Trophoblast cell (in vitro differentiated cells and primary cell): ENCODE results near the gene ENDOU.

ENCODE experiments used
- DNase-seq, 2 donors: peaks; one replicate each; pipeline ENCODE4 v3.0.0-alpha.2; 2016
- H2AFZ ChIP-seq: 2 replicates; pipeline ENCODE4 v1.6.1; 2013; ENCODE audit warnings: low read length, moderate library complexity, mild to moderate bottlenecking; ENCODE audit not compliant: insufficient read depth, poor library complexity
- H2AK5ac ChIP-seq: 2 replicates; pipeline ENCODE4 v1.6.1; 2013; ENCODE audit warnings: mild to moderate bottlenecking, low read length
- H2BK120ac ChIP-seq: 2 replicates; pipeline ENCODE4 v1.6.1; 2013; ENCODE audit warnings: low read length, mild to moderate bottlenecking, moderate library complexity; ENCODE audit not compliant: insufficient read depth, poor library complexity
- H2BK12ac ChIP-seq: 2 replicates; pipeline ENCODE4 v1.6.1; 2013; ENCODE audit warnings: mild to moderate bottlenecking, low read length, moderate library complexity
- H2BK5ac ChIP-seq: 2 replicates; pipeline ENCODE4 v1.6.1; 2013; ENCODE audit warnings: low read length, low read depth, moderate library complexity, mild to moderate bottlenecking; ENCODE audit not compliant: poor library complexity
- H3K14ac ChIP-seq: 2 replicates; pipeline ENCODE4 v1.6.1; 2013; ENCODE audit warnings: mild to moderate bottlenecking, low read length
- H3K18ac ChIP-seq: 2 replicates; pipeline ENCODE4 v1.6.1; 2013; ENCODE audit warnings: mild to moderate bottlenecking, low read length
- H3K23ac ChIP-seq: 2 replicates; pipeline ENCODE4 v1.6.1; 2013; ENCODE audit warnings: low read length
- H3K27ac ChIP-seq: 2 replicates; pipeline ENCODE4 v1.5.1; 2013; ENCODE audit warnings: low read depth, mild to moderate bottlenecking, inconsistent platforms, low read length, moderate library complexity
- H3K27me3 ChIP-seq: 2 replicates; pipeline ENCODE4 v1.6.1; 2013; ENCODE audit warnings: inconsistent platforms, mild to moderate bottlenecking, low read length, moderate library complexity; ENCODE audit not compliant: insufficient read depth
- H3K36me3 ChIP-seq, 2 experiments: 1 replicate in 1 of 2; 2 replicates in 1 of 2; pipeline ENCODE4 v1.6.1; 2013; ENCODE audit warnings: low read length in 2 of 2, mild to moderate bottlenecking in 2 of 2, moderate library complexity in 1 of 2; ENCODE audit not compliant: insufficient read depth in 2 of 2, control insufficient read depth in 1 of 2
- H3K4ac ChIP-seq: 2 replicates; pipeline ENCODE4 v1.6.1; 2013; ENCODE audit warnings: low read depth, mild to moderate bottlenecking, low read length, moderate library complexity
- H3K4me1 ChIP-seq, 2 experiments: 1 replicate in 1 of 2; 2 replicates in 1 of 2; pipeline ENCODE4 v1.6.1; 2013; ENCODE audit warnings: low read length in 2 of 2, mild to moderate bottlenecking in 2 of 2, moderate library complexity in 1 of 2; ENCODE audit not compliant: insufficient read depth in 2 of 2, control insufficient read depth in 1 of 2
- H3K4me2 ChIP-seq: 2 replicates; pipeline ENCODE4 v1.6.1; 2013; ENCODE audit warnings: inconsistent platforms, mild to moderate bottlenecking, low read length, moderate library complexity
- H3K4me3 ChIP-seq: 2 replicates; pipeline ENCODE4 v1.5.1; 2013; ENCODE audit warnings: mild to moderate bottlenecking, low read depth, low read length, inconsistent platforms
- H3K79me1 ChIP-seq: one replicate; pipeline ENCODE4 v1.6.1; 2013; ENCODE audit warnings: low read length
- H3K79me2 ChIP-seq: 2 replicates; pipeline ENCODE4 v1.6.1; 2013; ENCODE audit warnings: low read length, mild to moderate bottlenecking; ENCODE audit not compliant: control insufficient read depth, insufficient read depth, poor library complexity
- H3K9ac ChIP-seq: 2 replicates; pipeline ENCODE4 v1.6.1; 2013; ENCODE audit warnings: mild to moderate bottlenecking, low read length
- H3K9me3 ChIP-seq: 2 replicates; pipeline ENCODE4 v1.6.1; 2013; ENCODE audit warnings: low read depth, mild to moderate bottlenecking, control low read depth, inconsistent platforms, low read length; ENCODE audit not compliant: insufficient read depth
- H4K12ac ChIP-seq: 2 replicates; pipeline ENCODE4 v1.6.1; 2013; ENCODE audit warnings: low read depth, mild to moderate bottlenecking, low read length, moderate library complexity
- H4K8ac ChIP-seq: 2 replicates; pipeline ENCODE4 v1.6.1; 2013; ENCODE audit warnings: low read depth, mild to moderate bottlenecking, low read length, moderate library complexity
- H4K91ac ChIP-seq: one replicate; pipeline ENCODE4 v1.6.1; 2013; ENCODE audit warnings: low read depth, mild to moderate bottlenecking, low read length, moderate library complexity
- WGBS: extraction: QIAGEN DNeasy Blood & Tissue Kit; methylation state at CpG from one replicate; pipeline ENCODE4 v1.1.7; 2013; ENCODE audit warnings: missing lambda C conversion rate; ENCODE audit not compliant: insufficient read length, insufficient coverage; ENCODE audit errors: extremely low coverage; 5-methylcytosine and 5-hydroxymethylcytosine counted together

The ENDOU gene

DNA sequence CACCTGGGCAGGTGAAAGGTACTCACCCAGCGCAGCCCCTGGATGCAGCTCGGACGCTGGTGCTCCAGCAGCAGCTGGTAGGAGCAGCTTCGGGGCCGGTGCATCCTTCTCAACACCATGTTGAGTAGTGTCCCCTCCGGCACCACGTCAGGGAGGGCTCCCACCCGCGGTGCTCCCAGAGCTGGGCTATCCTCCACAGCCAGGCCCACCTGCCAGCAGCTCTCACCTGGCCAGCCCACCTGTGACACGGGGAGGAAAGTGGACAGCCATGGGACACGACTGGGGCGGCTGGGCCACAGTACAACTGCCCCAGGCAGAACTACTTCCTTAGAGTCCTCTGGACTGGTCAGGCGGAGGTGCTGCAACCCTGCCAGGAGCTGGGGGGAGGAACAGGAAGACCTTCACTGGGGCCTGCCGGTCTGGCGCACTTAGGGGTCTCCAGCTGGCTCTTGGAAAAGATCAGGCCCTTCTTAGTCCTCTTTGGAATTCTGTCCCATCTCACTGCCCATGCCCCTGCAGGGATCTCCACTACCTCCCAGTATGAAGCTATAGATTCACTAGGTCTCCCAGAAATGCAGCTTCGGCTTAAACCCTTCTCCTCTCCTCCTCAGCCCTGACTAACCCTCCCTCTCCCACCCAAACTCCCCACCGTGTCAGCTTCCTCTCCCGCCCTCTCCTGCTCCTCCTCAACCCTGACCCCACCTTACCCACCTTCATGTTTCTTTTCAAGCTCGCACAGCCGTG lies 32.7 kb upstream of the ENDOU start:
- no peaks in the 10 kb centered on the region for H3K9me3 ChIP-seq
- peak overlapping the region; percentile 56 for H3K4me2 ChIP-seq
- H3K79me2 ChIP-seq: no peaks in the 10 kb centered on the region
- no peak overlapping the region for H2BK5ac ChIP-seq
- no CpG with 5 or more reads among the region's 20 CpGs for WGBS
- no peak overlapping the region for H3K27ac ChIP-seq
- no peak overlapping the region for H3K23ac ChIP-seq
- peak overlapping the region; percentile 33 for H2AFZ ChIP-seq
- no peak overlapping the region for H4K12ac ChIP-seq
- H3K4me1 ChIP-seq: peaks cover 47 to 52% of the 10 kb centered on the region in 2 experiments
- H3K14ac ChIP-seq: peak overlapping the region; percentile 20
- no peaks in the 10 kb centered on the region for H3K27me3 ChIP-seq
- H2AK5ac ChIP-seq: peak overlapping the region; percentile 55
- H4K8ac ChIP-seq: peak overlapping the region; percentile 23
- no peak overlapping the region for H3K4me3 ChIP-seq
- peaks cover 17% of the 10 kb centered on the region for H3K79me1 ChIP-seq
- H3K9ac ChIP-seq: no peak overlapping the region
- no peaks in the 10 kb centered on the region for H3K36me3 ChIP-seq
- peak overlapping the region; percentile 42 for H2BK12ac ChIP-seq
- H2BK120ac ChIP-seq: peak overlapping the region; percentile 12
- H4K91ac ChIP-seq: peak overlapping the region; percentile 73
- H3K18ac ChIP-seq: peak overlapping the region; percentile 12
- H3K4ac ChIP-seq: no peak overlapping the region
- peak; percentile 23 to 37 for DNase-seq

DNA sequence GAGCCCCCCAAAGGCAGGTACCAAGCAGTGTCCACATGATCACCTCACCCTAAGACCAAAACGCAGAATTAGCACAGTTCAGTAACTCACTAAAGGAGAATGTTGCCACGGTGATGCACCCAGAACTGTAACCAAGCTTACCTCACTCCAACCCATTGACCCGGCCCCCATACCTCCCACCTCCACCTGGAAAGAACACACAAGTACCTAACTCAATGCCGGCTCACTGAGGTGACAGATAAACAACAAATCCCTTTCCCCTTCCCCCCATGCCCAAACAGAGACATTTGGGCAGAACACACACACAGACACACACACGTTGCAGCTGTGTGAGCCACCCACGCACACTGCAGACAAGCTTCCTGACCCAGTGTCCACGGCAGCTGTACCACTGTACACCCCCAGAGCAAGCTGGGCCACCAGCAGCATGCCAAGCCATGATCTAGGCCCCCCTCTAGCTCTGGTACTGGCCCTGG lies 32.1 kb upstream of the ENDOU start:
- peaks cover 17% of the 10 kb centered on the region for H3K79me1 ChIP-seq
- no peak overlapping the region for H2BK5ac ChIP-seq
- H3K9me3 ChIP-seq: no peaks in the 10 kb centered on the region
- H3K36me3 ChIP-seq: no peaks in the 10 kb centered on the region
- H2AK5ac ChIP-seq: peak overlapping the region; percentile 55
- no peaks in the 10 kb centered on the region for H3K79me2 ChIP-seq
- no peak overlapping the region for H3K9ac ChIP-seq
- no CpG with 5 or more reads among the region's 7 CpGs for WGBS
- peaks cover 47 to 52% of the 10 kb centered on the region in 2 experiments for H3K4me1 ChIP-seq
- no peak overlapping the region for H3K23ac ChIP-seq
- peak overlapping the region; percentile 38 for H2BK12ac ChIP-seq
- no peaks in the 10 kb centered on the region for H3K27me3 ChIP-seq
- no peak overlapping the region for H3K4ac ChIP-seq
- no peak for DNase-seq
- H3K18ac ChIP-seq: peak overlapping the region; percentile 12
- no peak overlapping the region for H4K8ac ChIP-seq
- peak overlapping the region; percentile 20 for H3K14ac ChIP-seq
- H4K91ac ChIP-seq: no peak overlapping the region
- no peak overlapping the region for H2BK120ac ChIP-seq
- no peak overlapping the region for H2AFZ ChIP-seq
- H4K12ac ChIP-seq: no peak overlapping the region
- H3K27ac ChIP-seq: no peak overlapping the region
- H3K4me2 ChIP-seq: no peak overlapping the region
- H3K4me3 ChIP-seq: no peak overlapping the region

DNA sequence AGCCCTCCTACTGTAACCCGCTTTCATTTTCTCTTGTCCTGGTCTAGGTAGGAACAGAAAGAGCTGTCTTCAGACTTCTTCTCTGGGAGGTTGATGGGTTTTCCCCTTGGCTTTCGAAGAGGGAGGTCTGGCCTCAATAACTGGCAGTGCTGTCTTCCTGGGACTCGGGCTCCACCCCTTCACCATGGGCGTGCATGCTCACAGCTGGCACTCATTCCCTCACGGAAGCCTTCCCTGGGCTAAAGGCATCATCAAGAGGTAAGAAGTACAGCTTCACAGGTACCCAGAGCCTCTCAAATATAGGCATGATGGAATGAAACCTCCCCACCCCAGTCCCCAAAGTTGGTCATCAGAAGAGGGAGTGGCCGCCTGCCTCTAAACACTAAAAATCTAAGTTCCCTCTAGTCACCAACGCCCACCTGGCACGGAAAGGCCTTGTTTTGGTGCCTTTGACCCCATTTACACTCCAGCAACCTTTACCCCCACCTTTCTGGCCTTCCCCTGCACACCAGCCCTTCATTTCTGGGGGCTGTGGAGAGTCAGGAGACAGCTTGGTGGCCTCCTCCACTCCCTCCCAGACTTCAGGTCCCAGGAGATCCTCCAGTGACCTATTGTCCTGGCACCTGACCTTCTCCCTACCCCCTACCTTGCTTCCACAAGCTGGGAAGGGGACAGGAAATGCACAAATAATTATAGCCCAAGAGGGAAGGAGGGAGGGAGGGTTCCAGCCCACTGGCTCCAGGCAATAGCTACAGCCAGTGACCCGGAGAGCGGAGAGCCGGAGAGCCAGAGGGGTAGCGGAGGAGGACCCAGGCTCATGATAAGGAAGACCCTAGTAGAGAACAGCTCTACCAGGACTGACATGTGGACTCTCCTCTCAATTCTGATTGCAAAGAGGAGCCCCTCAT lies 30.6 kb upstream of the ENDOU start:
- H4K8ac ChIP-seq: no peak overlapping the region
- H3K23ac ChIP-seq: no peak overlapping the region
- H2BK12ac ChIP-seq: no peak overlapping the region
- H2AK5ac ChIP-seq: no peak overlapping the region
- no peak overlapping the region for H3K18ac ChIP-seq
- peak overlapping the region; percentile 3 for H3K27ac ChIP-seq
- no peaks in the 10 kb centered on the region for H3K79me2 ChIP-seq
- H4K91ac ChIP-seq: peak overlapping the region; percentile 4
- H3K4me1 ChIP-seq: peaks cover 47 to 52% of the 10 kb centered on the region in 2 experiments
- H3K4me3 ChIP-seq: no peak overlapping the region
- no peak overlapping the region for H4K12ac ChIP-seq
- no peak overlapping the region for H2BK120ac ChIP-seq
- H3K9ac ChIP-seq: no peak overlapping the region
- H3K36me3 ChIP-seq: no peaks in the 10 kb centered on the region
- no peaks in the 10 kb centered on the region for H3K27me3 ChIP-seq
- peaks cover 17% of the 10 kb centered on the region for H3K79me1 ChIP-seq
- WGBS: no CpG with 5 or more reads among the region's 12 CpGs
- no peak overlapping the region for H3K4ac ChIP-seq
- no peak overlapping the region for H2AFZ ChIP-seq
- no peak overlapping the region for H2BK5ac ChIP-seq
- DNase-seq: peak in 1 of 2 donors; percentile 32
- no peak overlapping the region for H3K4me2 ChIP-seq
- no peaks in the 10 kb centered on the region for H3K9me3 ChIP-seq
- H3K14ac ChIP-seq: no peak overlapping the region

DNA sequence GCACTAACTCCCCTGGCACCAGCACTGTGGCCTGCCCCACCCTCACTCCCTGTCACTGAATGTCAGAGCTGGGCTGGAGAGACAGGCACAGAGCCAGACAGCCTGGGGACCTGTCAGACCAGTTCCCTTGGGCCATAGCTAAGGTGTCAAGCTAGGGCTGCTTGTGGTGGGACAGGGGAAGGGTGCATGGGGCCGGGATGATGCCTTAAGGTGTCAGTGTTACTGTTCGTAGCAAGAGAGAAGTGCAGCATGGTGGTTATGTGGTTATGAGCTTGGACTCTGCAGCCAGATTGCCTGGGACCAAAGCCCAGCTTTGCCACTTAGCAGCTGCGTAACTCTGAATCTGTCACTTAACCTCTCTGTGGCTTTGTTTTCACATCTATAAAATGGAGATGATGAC lies 29.6 kb upstream of the ENDOU start:
- H4K91ac ChIP-seq: peak overlapping the region; percentile 30
- H3K9me3 ChIP-seq: peaks cover 1% of the 10 kb centered on the region
- H3K4me1 ChIP-seq: peaks cover 47 to 52% of the 10 kb centered on the region in 2 experiments
- H3K79me2 ChIP-seq: no peaks in the 10 kb centered on the region
- peak overlapping the region; percentile 48 for H2AFZ ChIP-seq
- H3K36me3 ChIP-seq: no peaks in the 10 kb centered on the region
- H3K23ac ChIP-seq: no peak overlapping the region
- H2AK5ac ChIP-seq: peak overlapping the region; percentile 60
- no peak overlapping the region for H2BK120ac ChIP-seq
- H3K14ac ChIP-seq: peak overlapping the region; percentile 33
- H3K27ac ChIP-seq: no peak overlapping the region
- WGBS: no CpG with 5 or more reads among the region's 3 CpGs
- DNase-seq: peak; percentile 80 to 81
- H3K79me1 ChIP-seq: peaks cover 17% of the 10 kb centered on the region
- peak overlapping the region; percentile 8 for H2BK12ac ChIP-seq
- no peak overlapping the region for H2BK5ac ChIP-seq
- H3K18ac ChIP-seq: no peak overlapping the region
- H4K12ac ChIP-seq: no peak overlapping the region
- no peaks in the 10 kb centered on the region for H3K27me3 ChIP-seq
- H4K8ac ChIP-seq: no peak overlapping the region
- H3K4ac ChIP-seq: no peak overlapping the region
- no peak overlapping the region for H3K4me3 ChIP-seq
- H3K9ac ChIP-seq: no peak overlapping the region
- no peak overlapping the region for H3K4me2 ChIP-seq
